M059J (cell line): ENCODE data around the gene CXCL17. TPM values are rescaled to one million over a fixed set of nuclear protein-coding genes. Genes with fewer than 3 reads are reported as not detected.
"Not testable (repeated sequence)": the region's sequence is repeated elsewhere in the genome, so short reads cannot be mapped to it uniquely, and the experiment has no call there.

Experiments used
- DNase-seq: peaks from one replicate; pipeline ENCODE4 v3.0.0-alpha.2; 2012; ENCODE audit warnings: low read depth
- total RNA-seq: library from RNA; depleted of rRNA; stranded (reverse); fragments of >200 nt; shearing (Covaris generic); gene quantifications from 2 replicates; pipeline ENCODE4 v1.2.3, GENCODE V29; 2014

Gene CXCL17
- total RNA-seq, 1 experiment from 2014 or later, result not detected

GRCh38 chr19:42466521-42467182, 23.9 kb upstream of the CXCL17 start:
- DNase-seq, result no peak

GRCh38 chr19:42465827-42466280, 23.1 kb upstream of the CXCL17 start:
- DNase-seq, result no peak

- no peak for DNase-seq
Measured at GRCh38 chr19:42461700-42462324, 19.1 kb upstream of the CXCL17 start.

- not testable (repeated sequence) for DNase-seq
Measured at GRCh38 chr19:42461231-42461630, 18.5 kb upstream of the CXCL17 start.

GRCh38 chr19:42459926-42460325, 17.2 kb upstream of the CXCL17 start:
- DNase-seq, result no peak

- DNase-seq, result peak; percentile 51
Measured at GRCh38 chr19:42455621-42456081, 12.9 kb upstream of the CXCL17 start.

- DNase-seq, result no peak
Measured at GRCh38 chr19:42455086-42455485, 12.3 kb upstream of the CXCL17 start.

GRCh38 chr19:42452590-42452989, 9.8 kb upstream of the CXCL17 start:
- DNase-seq, result no peak

GRCh38 chr19:42450314-42450934, 7.7 kb upstream of the CXCL17 start:
- DNase-seq, result peak; percentile 89

GRCh38 chr19:42448306-42448705, 5.6 kb upstream of the CXCL17 start:
- not testable (repeated sequence) for DNase-seq

- no peak for DNase-seq
Measured at GRCh38 chr19:42445948-42446347, 3.2 kb upstream of the CXCL17 start.

- no peak for DNase-seq
Measured at GRCh38 chr19:42443944-42444398, 1.2 kb upstream of the CXCL17 start.

- no peak for DNase-seq
Measured at GRCh38 chr19:42441049-42441445, 1.7 kb downstream of the CXCL17 start.

- peak; percentile 52 for DNase-seq
Measured at GRCh38 chr19:42440357-42441048, 2.2 kb downstream of the CXCL17 start.

GRCh38 chr19:42436006-42436405, 6.7 kb downstream of the CXCL17 start:
- no peak for DNase-seq

- no peak for DNase-seq
Measured at GRCh38 chr19:42435316-42435715, 7.4 kb downstream of the CXCL17 start.

- peak; percentile 72 for DNase-seq
Measured at GRCh38 chr19:42433503-42434260, 9.1 kb downstream of the CXCL17 start.

- no peak for DNase-seq
Measured at GRCh38 chr19:42431486-42431885, 11.3 kb downstream of the CXCL17 start.

- no peak for DNase-seq
Measured at GRCh38 chr19:42428676-42429075, 14.1 kb downstream of the CXCL17 start.

GRCh38 chr19:42427313-42427712, 15.4 kb downstream of the CXCL17 start, which contains the start of gene LIPE:
Gene LIPE (minus strand): TSS chr19:42427388. CDS start chr19:42427149, 239 bp downstream.
- no peak for DNase-seq

- DNase-seq, result no peak
Measured at GRCh38 chr19:42426643-42427042, 16.1 kb downstream of the CXCL17 start.
